Adrenal gland (tissue), 12 donors: ENCODE results near the gene C14orf132. TPM values are rescaled to one million over a fixed set of nuclear protein-coding genes. Genes with fewer than 3 reads are reported as not detected.
A peak's percentile ranks its signal among the peaks of the same experiment; 100 is the strongest.

Source experiments
- DNase-seq, 7 donors: peaks; one replicate each; pipeline ENCODE4 v3.0.0-alpha.2; 2019 to 2020
- H3K27ac ChIP-seq, 5 donors: fragments of 200-600 bp; sonication (generic) in 4 of 5; 1 replicate in 3 of 5; 2 replicates in 2 of 5; pipeline versions ENCODE4 v1.5.1 to v1.8.0; 2016 to 2020; ENCODE audit warnings: mild to moderate bottlenecking in 1 of 5
- H3K27me3 ChIP-seq: fragments of 200-600 bp; 2 replicates; pipeline ENCODE4 v1.8.0; 2021
- H3K36me3 ChIP-seq, 2 donors: fragments of 200-600 bp; replicated peaks in 1 of 2; 1 replicate in 1 of 2; 2 replicates in 1 of 2; pipeline versions ENCODE4 v1.5.1 to v1.8.0; 2018 to 2022
- H3K4me1 ChIP-seq, 2 donors: fragments of 200-600 bp; replicated peaks in 1 of 2; 1 replicate in 1 of 2; 2 replicates in 1 of 2; pipeline versions ENCODE4 v1.5.1 to v1.8.0; 2018 to 2021
- H3K4me3 ChIP-seq, 4 donors: fragments of 200-600 bp; sonication (generic) in 3 of 4; one replicate each; pipeline ENCODE4 v1.5.1; 2016 to 2018
- H3K9me3 ChIP-seq, 3 donors: fragments of 200-600 bp; sonication (generic) in 1 of 3; replicated peaks in 1 of 3; 1 replicate in 2 of 3; 2 replicates in 1 of 3; pipeline versions ENCODE4 v1.5.1 to v1.8.0; 2016 to 2021
- POLR2A ChIP-seq, 2 donors: fragments of 450-650 bp; IDR thresholded peaks; one replicate each; pipeline ENCODE4 v1.6.1; 2017; ENCODE audit warnings: antibody characterized with exemption in 2 of 2, mild to moderate bottlenecking in 2 of 2, moderate library complexity in 1 of 2
- WGBS, 4 donors: extraction: QIAGEN DNeasy Blood & Tissue Kit in 2 of 4; methylation state at CpG; one replicate each; pipeline versions ENCODE4 v1.1.5 to v1.1.7; 2013 to 2017; 5-methylcytosine and 5-hydroxymethylcytosine counted together
- intact Hi-C, 2 donors: fragments of 100-400 bp; cut with DNase I; formaldehyde crosslinking; loops; one replicate each; pipeline versions ENCODE4 v1.14.1 to v1.15.0; 2022 to 2023
- polyA plus RNA-seq, 3 donors: library from polyadenylated mRNA; stranded (reverse); fragments of 200-250 nt in 2 of 3; fragments of 350-450 nt in 1 of 3; fragmentation: Illumina TruSeq in 1 of 3; extraction: RNeasy Lipid Tissue Mini Kit (QIAGEN cat#74804) in 1 of 3; gene quantifications; one replicate each; pipeline ENCODE4 v1.2.3, GENCODE V29; 2013 to 2014
- total RNA-seq, 9 donors: library from RNA; depleted of rRNA in 4 of 9; stranded (reverse); fragments of >200 nt in 4 of 9; fragments of 120-200 nt in 1 of 9; fragmentation: NEBNext Ultra II Directional in 1 of 9; extraction: Animal tissue kit (Norgen Biotek cat#: 25700) in 1 of 9; gene quantifications; one replicate each; pipeline versions ENCODE4 v1.1.0 to v1.2.4, GENCODE V29; 2013 to 2023
- TF ChIP-seq, protein P1 (sequence below), 6 experiments: fragments of 450-650 bp in 4 of 6; fragments of 200-600 bp in 2 of 6; sonication (generic) in 1 of 6; IDR thresholded peaks; 1 replicate in 5 of 6; 2 replicates in 1 of 6; pipeline versions ENCODE4 v1.5.1 to v1.8.0; 2016 to 2021; ENCODE audit warnings: antibody characterized with exemption in 6 of 6, mild to moderate bottlenecking in 2 of 6, moderate library complexity in 1 of 6
- donor health status: healthy with polysubstance abuse.
- donor health status: Bipolar disorder and iron deficiency.
- donor health status: DM: yes; HTN: yes; CAD: no.
- donor health status: DM: no; HTN: no; CAD: no.
- donor health status: DM: no; HTN: no; CAD: no.
- donor health status: DM: yes; HTN: yes; CAD: no.

The C14orf132 gene
- total and polyA plus RNA-seq, 12 donors, result 4.5 to 34.8 (median 11.8) TPM

DNA sequence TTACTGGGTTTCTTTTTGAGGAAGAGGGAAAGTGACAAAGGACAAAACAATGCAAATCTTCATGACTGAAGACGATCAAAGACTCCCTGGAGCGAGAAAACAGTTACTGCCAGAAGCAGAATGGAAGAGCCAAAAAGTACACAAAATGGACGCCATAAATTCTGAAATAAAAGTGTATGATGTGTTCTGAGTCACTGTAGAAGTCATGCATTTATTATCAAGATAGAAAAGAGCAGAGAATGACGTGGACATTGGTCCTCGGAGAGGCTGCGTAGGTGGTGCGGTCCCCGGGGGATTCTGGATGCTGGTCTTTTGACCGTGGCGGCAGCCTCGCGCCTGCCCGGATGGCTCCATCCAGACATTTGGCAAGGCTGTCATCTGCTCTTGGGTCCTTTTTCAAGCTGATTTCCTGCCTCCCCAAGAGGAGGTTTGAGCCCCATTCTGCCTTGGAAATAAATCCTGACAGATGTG lies 52.8 kb downstream of the C14orf132 start:
- peaks cover 0 to 7% of the 10 kb centered on the region in 2 donors for H3K36me3 ChIP-seq
- H3K27ac ChIP-seq, result peak overlapping the region in 1 of 5 donors; percentile 54
- peaks cover 0 to 13% of the 10 kb centered on the region in 2 donors for H3K4me1 ChIP-seq
- no peaks in the 10 kb centered on the region for H3K27me3 ChIP-seq
- 76 to 81% (median 80%) methylated on average over 13 of the region's 13 CpGs for WGBS, 4 donors
- no peaks in the 10 kb centered on the region for H3K9me3 ChIP-seq
- TF ChIP-seq, protein P1, sequence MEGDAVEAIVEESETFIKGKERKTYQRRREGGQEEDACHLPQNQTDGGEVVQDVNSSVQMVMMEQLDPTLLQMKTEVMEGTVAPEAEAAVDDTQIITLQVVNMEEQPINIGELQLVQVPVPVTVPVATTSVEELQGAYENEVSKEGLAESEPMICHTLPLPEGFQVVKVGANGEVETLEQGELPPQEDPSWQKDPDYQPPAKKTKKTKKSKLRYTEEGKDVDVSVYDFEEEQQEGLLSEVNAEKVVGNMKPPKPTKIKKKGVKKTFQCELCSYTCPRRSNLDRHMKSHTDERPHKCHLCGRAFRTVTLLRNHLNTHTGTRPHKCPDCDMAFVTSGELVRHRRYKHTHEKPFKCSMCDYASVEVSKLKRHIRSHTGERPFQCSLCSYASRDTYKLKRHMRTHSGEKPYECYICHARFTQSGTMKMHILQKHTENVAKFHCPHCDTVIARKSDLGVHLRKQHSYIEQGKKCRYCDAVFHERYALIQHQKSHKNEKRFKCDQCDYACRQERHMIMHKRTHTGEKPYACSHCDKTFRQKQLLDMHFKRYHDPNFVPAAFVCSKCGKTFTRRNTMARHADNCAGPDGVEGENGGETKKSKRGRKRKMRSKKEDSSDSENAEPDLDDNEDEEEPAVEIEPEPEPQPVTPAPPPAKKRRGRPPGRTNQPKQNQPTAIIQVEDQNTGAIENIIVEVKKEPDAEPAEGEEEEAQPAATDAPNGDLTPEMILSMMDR (IDR thresholded peaks at IDR 0.05), result no peak
- no peak for TF ChIP-seq POLR2A (IDR thresholded peaks at IDR 0.05)
- intact Hi-C loops, result no loop called here
- no peak for DNase-seq
- H3K4me3 ChIP-seq, result no peak overlapping the region

DNA sequence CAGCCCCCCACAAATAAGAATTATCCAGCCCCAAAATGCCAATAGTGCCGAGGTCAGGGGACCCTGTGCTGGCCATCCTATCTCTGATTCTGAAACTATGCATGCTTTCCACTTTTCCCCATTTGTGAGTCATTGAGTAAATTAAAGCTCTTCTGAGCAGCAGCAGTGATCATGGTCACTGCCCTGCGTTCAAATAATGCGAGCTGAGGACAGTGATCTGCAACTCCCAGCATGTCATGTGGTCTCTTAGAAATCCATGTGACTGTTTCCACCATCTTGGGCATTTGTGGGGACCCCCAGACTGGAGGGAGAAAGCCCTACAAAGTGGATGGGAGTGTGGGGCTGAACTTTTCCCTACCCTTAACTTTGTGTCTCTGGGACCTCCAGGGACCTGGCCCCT lies 53.8 kb downstream of the C14orf132 start:
- no peak overlapping the region for H3K27ac ChIP-seq
- TF ChIP-seq POLR2A (IDR thresholded peaks at IDR 0.05), result no peak
- TF ChIP-seq, protein P1 (IDR thresholded peaks at IDR 0.05), result no peak
- no peaks in the 10 kb centered on the region for H3K9me3 ChIP-seq
- H3K27me3 ChIP-seq, result no peaks in the 10 kb centered on the region
- no peak overlapping the region for H3K4me3 ChIP-seq
- 69 to 81% (median 75%) methylated on average over 3 of the region's 3 CpGs for WGBS, 4 donors
- peak in 1 of 7 donors; percentile 42 for DNase-seq
- peaks cover 0 to 13% of the 10 kb centered on the region in 2 donors for H3K4me1 ChIP-seq
- intact Hi-C loops, result no loop called here
- no peaks in the 10 kb centered on the region for H3K36me3 ChIP-seq

DNA sequence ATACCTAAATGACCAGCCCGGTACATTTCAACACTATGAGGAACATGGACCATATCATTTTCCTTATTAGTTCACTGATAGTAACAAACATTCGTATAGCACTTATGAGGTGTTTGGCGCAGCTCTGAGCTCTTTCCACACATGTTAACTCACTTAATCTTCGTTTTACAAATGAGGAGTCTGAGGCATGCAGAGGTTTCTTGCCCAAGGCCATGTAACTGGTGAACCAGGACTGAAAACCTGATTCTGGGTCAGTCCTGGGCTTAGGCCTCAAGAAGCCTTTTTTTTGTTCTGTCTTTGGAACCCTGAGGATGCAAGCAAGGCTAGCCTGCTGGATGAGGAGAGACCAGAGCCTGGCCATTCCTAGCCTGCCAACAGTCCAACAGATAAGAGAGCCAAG lies 55.0 kb downstream of the C14orf132 start:
- Histone ChIP-seq H3K27ac (peak overlapping the region in 1 of 5 donors; percentile 60), H3K9me3 (no peaks in the 10 kb centered on the region), H3K4me3 (no peak overlapping the region), H3K27me3 (no peaks in the 10 kb centered on the region), H3K4me1 (peaks cover 0 to 13% of the 10 kb centered on the region in 2 donors), H3K36me3 (no peaks in the 10 kb centered on the region)
- WGBS, 4 donors, result 78 to 89% (median 83%) methylated on average over 4 of the region's 4 CpGs
- DNase-seq, result no peak
- TF ChIP-seq POLR2A (IDR thresholded peaks at IDR 0.05), result no peak
- TF ChIP-seq, protein P1 (IDR thresholded peaks at IDR 0.05), result no peak
- intact Hi-C loops, result no loop called here

DNA sequence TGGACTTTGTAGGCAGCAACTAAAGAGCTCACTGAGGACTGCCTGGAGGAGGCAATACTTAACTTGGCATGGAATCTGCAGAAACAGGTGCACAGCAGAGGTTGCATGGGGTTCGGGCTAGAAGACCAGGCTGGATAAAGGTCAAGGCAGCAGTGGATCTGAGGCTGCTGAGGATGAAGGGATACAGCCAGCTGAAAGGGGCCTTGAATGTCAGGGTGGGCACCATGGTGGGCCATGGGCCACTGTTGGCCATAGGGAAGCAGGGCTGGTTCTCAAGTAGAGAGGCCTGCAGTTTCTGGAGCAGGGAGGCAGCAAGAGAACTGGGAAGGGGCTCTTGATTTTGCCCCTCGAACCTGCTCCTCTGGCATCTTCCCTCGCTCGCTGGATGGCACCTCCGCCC lies 55.5 kb downstream of the C14orf132 start:
- DNase-seq, result no peak
- intact Hi-C loops, result no loop called here
- Histone ChIP-seq H3K27ac (peak overlapping the region in 1 of 5 donors; percentile 60), H3K4me1 (peaks cover 0 to 13% of the 10 kb centered on the region in 2 donors), H3K36me3 (no peaks in the 10 kb centered on the region), H3K27me3 (no peaks in the 10 kb centered on the region), H3K4me3 (no peak overlapping the region), H3K9me3 (no peaks in the 10 kb centered on the region)
- WGBS, 4 donors, result 82 to 94% (median 92%) methylated on average over 4 to 5 of the region's 5 CpGs
- TF ChIP-seq, protein P1 (IDR thresholded peaks at IDR 0.05), result no peak
- TF ChIP-seq POLR2A (IDR thresholded peaks at IDR 0.05), result no peak
